HAP-1 (cell line): ENCODE measurements around the gene SUSD5.
"Not testable (repeated sequence)": the region's sequence is repeated elsewhere in the genome, so short reads cannot be mapped to it uniquely, and the experiment has no call there.

ENCODE experiments used
- DNase-seq, 2 experiments: peaks; one replicate each; pipeline ENCODE4 v3.0.0-alpha.2; 2016 to 2020; ENCODE audit warnings: low spot score in 2 of 2
- H3K27me3 ChIP-seq: fragments of 250-450 bp; sonication (Bioruptor Pico); 2 replicates; pipeline ENCODE4 v1.5.1; 2020; ENCODE audit warnings: low read depth, mild to moderate bottlenecking, moderate library complexity
- H3K36me3 ChIP-seq: fragments of 250-450 bp; sonication (Bioruptor Pico); replicated peaks from 2 replicates; pipeline ENCODE4 v1.5.1; 2020; ENCODE audit warnings: mild to moderate bottlenecking
- H3K4me1 ChIP-seq: fragments of 250-450 bp; sonication (Bioruptor Pico); 2 replicates; pipeline ENCODE4 v1.5.1; 2020; ENCODE audit warnings: mild to moderate bottlenecking
- H3K4me3 ChIP-seq: fragments of 250-450 bp; sonication (Bioruptor Pico); 2 replicates; pipeline ENCODE4 v1.5.1; 2020; ENCODE audit warnings: mild to moderate bottlenecking, moderate library complexity
- H3K9me3 ChIP-seq: fragments of 250-450 bp; sonication (Bioruptor Pico); 2 replicates; pipeline ENCODE4 v1.5.1; 2020; ENCODE audit warnings: mild to moderate bottlenecking, moderate library complexity
- in situ Hi-C: fragments of 300-500 bp; cut with MboI; formaldehyde crosslinking; loops from 3 replicates; pipeline ENCODE4 v1.14.3; 2020; ENCODE audit warnings: low sequenced_read_pairs, inconsistent platforms, mixed read lengths

Gene SUSD5

GRCh38 chr3:33113772-33114621, 104.6 kb downstream of the SUSD5 start, which contains the start of gene CRTAP:
Gene CRTAP, plus strand, starts transcription at chr3:33114014. Its CDS starts 64 bp downstream, at chr3:33114078.
- in situ Hi-C loops: no loop called here
- peak within 1 kb of the TSS; percentile 50 for H3K4me3 ChIP-seq
- H3K4me1 ChIP-seq: peaks cover 12% of the 10 kb centered on the region
- peaks cover 4% of the 10 kb centered on the region; the same call in 1 of the 2 replicates for H3K9me3 ChIP-seq
- peaks cover 4% of the 10 kb centered on the region; the same call in 1 of the 2 replicates for H3K36me3 ChIP-seq
- no peaks in the 10 kb centered on the region for H3K27me3 ChIP-seq
- DNase-seq: peak; percentile 89 to 98

GRCh38 chr3:33111581-33111980, 107.0 kb downstream of the SUSD5 start:
- Histone ChIP-seq H3K4me3 (no peak overlapping the region), H3K9me3 (peaks cover 4% of the 10 kb centered on the region; the same call in 1 of the 2 replicates), H3K27me3 (no peaks in the 10 kb centered on the region), H3K36me3 (peaks cover 4% of the 10 kb centered on the region; the same call in 1 of the 2 replicates), H3K4me1 (peaks cover 12% of the 10 kb centered on the region)
- in situ Hi-C loops: no loop called here
- no peak for DNase-seq

- H3K4me1 ChIP-seq, H3K4me3 ChIP-seq, H3K9me3 ChIP-seq, DNase-seq, H3K27me3 ChIP-seq, H3K36me3 ChIP-seq, in situ Hi-C loops: not testable (repeated sequence)
Measured at GRCh38 chr3:33106854-33107253, 111.8 kb downstream of the SUSD5 start.

- in situ Hi-C loops: no loop called here
- H3K27me3 ChIP-seq: no peaks in the 10 kb centered on the region
- H3K4me3 ChIP-seq: no peak overlapping the region
- no peaks in the 10 kb centered on the region for H3K9me3 ChIP-seq
- no peaks in the 10 kb centered on the region for H3K36me3 ChIP-seq
- H3K4me1 ChIP-seq: no peaks in the 10 kb centered on the region
- no peak for DNase-seq
Measured at GRCh38 chr3:33105341-33105948, 113.2 kb downstream of the SUSD5 start.

GRCh38 chr3:33104803-33105202, 113.8 kb downstream of the SUSD5 start:
- Histone ChIP-seq H3K4me3 (no peak overlapping the region), H3K9me3 (no peaks in the 10 kb centered on the region), H3K4me1 (no peaks in the 10 kb centered on the region), H3K27me3 (no peaks in the 10 kb centered on the region), H3K36me3 (no peaks in the 10 kb centered on the region)
- no peak for DNase-seq
- in situ Hi-C loops: no loop called here

- Histone ChIP-seq H3K4me3 (no peak overlapping the region), H3K9me3 (no peaks in the 10 kb centered on the region), H3K4me1 (no peaks in the 10 kb centered on the region), H3K27me3 (no peaks in the 10 kb centered on the region), H3K36me3 (no peaks in the 10 kb centered on the region)
- DNase-seq: no peak
- in situ Hi-C loops: no loop called here
Measured at GRCh38 chr3:33103480-33103879, 115.1 kb downstream of the SUSD5 start.

GRCh38 chr3:33103034-33103433, 115.6 kb downstream of the SUSD5 start:
- in situ Hi-C loops: no loop called here
- Histone ChIP-seq H3K4me3 (no peak overlapping the region), H3K4me1 (no peaks in the 10 kb centered on the region), H3K27me3 (no peaks in the 10 kb centered on the region), H3K36me3 (no peaks in the 10 kb centered on the region), H3K9me3 (no peaks in the 10 kb centered on the region)
- no peak for DNase-seq

- Histone ChIP-seq H3K36me3 (peaks cover 4% of the 10 kb centered on the region; the same call in 1 of the 2 replicates), H3K27me3 (no peaks in the 10 kb centered on the region), H3K4me3 (no peak overlapping the region), H3K9me3 (no peaks in the 10 kb centered on the region), H3K4me1 (peaks cover 13% of the 10 kb centered on the region)
- in situ Hi-C loops: no loop called here
- DNase-seq: no peak
Measured at GRCh38 chr3:33100229-33100628, 118.4 kb downstream of the SUSD5 start.
